A549 (cell line): ENCODE data around the gene DLG1. TPM values are rescaled to one million over a fixed set of nuclear protein-coding genes. Genes with fewer than 3 reads are reported as not detected.

Source experiments
- ATAC-seq, 2 experiments: fragments of 200-7000 bp in 1 of 2; fragments of >200 bp in 1 of 2; cut with Nextera tagmentation in 1 of 2; cut with Tn5 transposase in 1 of 2; 3 replicates each; pipeline versions ENCODE4 v1.8.0 to v1.9.1; 2018 to 2020; ENCODE audit warnings: mild to moderate bottlenecking in 1 of 2, moderate library complexity in 1 of 2
- CTCF ChIA-PET: fragments of 300-600 bp; sonication (Branson Sonifier 250); formaldehyde crosslinking; extraction: SDS; loops from one replicate; lab custom pipeline; 2021; ENCODE audit warnings: antibody characterized with exemption, inconsistent platforms; lab: Yijun Ruan, JAX
- POLR2A ChIA-PET: fragments of 350-600 bp; formaldehyde crosslinking; extraction: SDS; loops from one replicate; lab custom pipeline; 2021; ENCODE audit warnings: antibody characterized with exemption, inconsistent platforms; lab: Yijun Ruan, JAX
- DNase-seq, 2 experiments: peaks; one replicate each; pipeline versions ENCODE4 v3.0.0 to v3.0.0-alpha.2; 2011 to 2016; ENCODE audit warnings: low read depth in 1 of 2, low spot score in 1 of 2
- FAIRE-seq: peaks from 2 replicates; lab custom pipeline; 2011; peaks lifted over from hg19 to GRCh38; lab: Jason Lieb, UNC
- H3K27ac ChIP-seq, 2 experiments: fragments of >200 bp; sonication (Bioruptor Twin); formaldehyde crosslinking; 3 replicates each; pipeline ENCODE4 v1.5.1; 2016 to 2017
- H3K4me1 ChIP-seq: fragments of >200 bp; sonication (Bioruptor Twin); formaldehyde crosslinking; 3 replicates; pipeline ENCODE4 v1.6.1; 2016
- H3K4me2 ChIP-seq: fragments of >200 bp; sonication (Bioruptor Twin); formaldehyde crosslinking; 3 replicates; pipeline ENCODE4 v1.6.1; 2016
- H3K4me3 ChIP-seq: fragments of >200 bp; sonication (Bioruptor Twin); formaldehyde crosslinking; 3 replicates; pipeline ENCODE4 v1.5.1; 2016
- H3K9me3 ChIP-seq: fragments of >200 bp; sonication (Bioruptor Twin); formaldehyde crosslinking; 3 replicates; pipeline ENCODE4 v1.6.1; 2016
- EP300 ChIP-seq, 2 experiments: fragments of >200 bp; sonication (Bioruptor Twin); formaldehyde crosslinking; IDR thresholded peaks; 2 replicates in 1 of 2; 3 replicates in 1 of 2; pipeline ENCODE4 v1.6.1; 2016 to 2017
- FOSL2 ChIP-seq, 2 experiments: fragments of 450-650 bp in 1 of 2; fragments of >200 bp in 1 of 2; sonication (Bioruptor Twin) in 1 of 2; formaldehyde crosslinking; IDR thresholded peaks; 2 replicates each; pipeline versions ENCODE4 v1.5.0 to v1.6.1; 2016 to 2020; ENCODE audit warnings: mild to moderate bottlenecking in 1 of 2, moderate library complexity in 1 of 2
- FOXS1 ChIP-seq: fragments of 250-450 bp; sonication (Bioruptor Pico); IDR thresholded peaks from 2 replicates; pipeline ENCODE4 v1.5.0; 2020; ENCODE audit warnings: mild to moderate bottlenecking, moderate library complexity
- HOXB5 ChIP-seq: fragments of 250-450 bp; sonication (Bioruptor Pico); IDR thresholded peaks from 2 replicates; pipeline ENCODE4 v1.5.0; 2020; ENCODE audit warnings: mild to moderate bottlenecking, moderate library complexity
- JUN ChIP-seq, 2 experiments: fragments of >200 bp; sonication (Bioruptor Twin); formaldehyde crosslinking; IDR thresholded peaks; 2 replicates in 1 of 2; 3 replicates in 1 of 2; pipeline ENCODE4 v1.6.1; 2016 to 2017
- JUNB ChIP-seq: fragments of >200 bp; sonication (Bioruptor Twin); formaldehyde crosslinking; IDR thresholded peaks from 2 replicates; pipeline ENCODE4 v1.6.1; 2016
- RAD21 ChIP-seq, 2 experiments: fragments of >200 bp in 1 of 2; sonication (Bioruptor Twin) in 1 of 2; formaldehyde crosslinking in 1 of 2; IDR thresholded peaks in 1 of 2; conservative IDR thresholded peaks in 1 of 2; 2 replicates in 1 of 2; 3 replicates in 1 of 2; pipeline ENCODE4 v1.6.1; 2012 to 2018; ENCODE audit warnings: inconsistent platforms in 1 of 2
- RARB ChIP-seq: fragments of 250-450 bp; sonication (Bioruptor Pico); IDR thresholded peaks from 2 replicates; pipeline ENCODE4 v1.8.0; 2021; ENCODE audit warnings: mild to moderate bottlenecking, moderate library complexity
- RCOR1 ChIP-seq: fragments of 150-350 bp; IDR thresholded peaks from 2 replicates; pipeline ENCODE4 v1.6.1; 2014; ENCODE audit warnings: antibody characterized with exemption, low read length, low read depth
- WGBS: methylation state at CpG from one replicate; pipeline ENCODE4 v1.1.6; 2017; ENCODE audit errors: missing lambda C conversion rate; 5-methylcytosine and 5-hydroxymethylcytosine counted together
- polyA plus RNA-seq, 4 experiments: library from polyadenylated mRNA; depleted of rRNA in 3 of 4; stranded (reverse); fragments of >200 nt; fragmentation: RNase III in 1 of 4; extraction: RNeasy Plus Mini Kit Qiagen cat#74134 plus additional on column Dnase treatment in 1 of 4; gene quantifications; 2 replicates in 3 of 4; 3 replicates in 1 of 4; pipeline ENCODE4 v1.2.3, GENCODE V29; 2011 to 2017
- small RNA-seq, 6 experiments: library from RNA; depleted of rRNA; stranded (forward); fragments of <200 nt; gene quantifications; one replicate each; pipeline ENCODE3, GENCODE V24; 2012
- TF ChIP-seq, protein P1 (sequence below): fragments of 150-350 bp; IDR thresholded peaks from 2 replicates; pipeline ENCODE4 v1.6.1; 2014; ENCODE audit warnings: low read depth, mild to moderate bottlenecking, low read length
- TF ChIP-seq, protein P2 (sequence below): fragments of >200 bp; sonication (Bioruptor Twin); formaldehyde crosslinking; IDR thresholded peaks from 3 replicates; pipeline ENCODE4 v1.6.1; 2016
- TF ChIP-seq, protein P3 (sequence below): IDR thresholded peaks from 2 replicates; pipeline ENCODE4 v1.6.1; 2012

DLG1 gene
- polyA plus RNA-seq, 2 of the 4 experiments (the other 2 are of a cell fraction), result 27.0 to 33.9 TPM

DNA sequence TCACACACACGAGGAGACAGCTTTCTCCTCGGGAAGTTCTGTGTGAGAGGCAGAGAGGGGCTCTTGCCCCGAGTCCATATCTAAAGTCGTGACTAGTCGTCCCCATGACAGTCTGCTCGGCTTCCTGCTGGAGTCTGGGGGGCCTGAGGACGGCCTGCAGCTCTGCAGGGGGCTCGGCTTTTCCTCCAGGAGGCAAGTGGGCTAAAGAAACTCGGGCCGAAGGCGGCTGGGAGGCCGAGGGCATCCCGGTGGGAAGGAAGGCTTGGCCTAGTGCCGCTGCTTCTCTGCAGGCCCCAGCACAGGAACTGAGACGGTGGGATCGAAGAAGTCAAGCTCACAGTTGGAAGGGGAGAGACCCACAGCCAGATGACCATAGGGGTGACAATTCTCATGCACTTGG is 304.4 kb downstream of the DLG1 start:
- no peak overlapping the region for H3K4me2 ChIP-seq
- no peak overlapping the region for H3K27ac ChIP-seq
- CTCF ChIA-PET, result interaction anchor here (1.4 to 2.3 kb wide), 4 partner anchors 8 to 36 kb away, joined by 3 to 9 read pairs (median 4); no protein-coding TSS in a partner anchor
- no peak for TF ChIP-seq FOSL2 (IDR thresholded peaks at IDR 0.05)
- TF ChIP-seq FOSL2 (CRISPR knock-in tag; IDR thresholded peaks at IDR 0.05), result no peak
- TF ChIP-seq FOXS1 (CRISPR knock-in tag), result no peak
- TF ChIP-seq, protein P1, sequence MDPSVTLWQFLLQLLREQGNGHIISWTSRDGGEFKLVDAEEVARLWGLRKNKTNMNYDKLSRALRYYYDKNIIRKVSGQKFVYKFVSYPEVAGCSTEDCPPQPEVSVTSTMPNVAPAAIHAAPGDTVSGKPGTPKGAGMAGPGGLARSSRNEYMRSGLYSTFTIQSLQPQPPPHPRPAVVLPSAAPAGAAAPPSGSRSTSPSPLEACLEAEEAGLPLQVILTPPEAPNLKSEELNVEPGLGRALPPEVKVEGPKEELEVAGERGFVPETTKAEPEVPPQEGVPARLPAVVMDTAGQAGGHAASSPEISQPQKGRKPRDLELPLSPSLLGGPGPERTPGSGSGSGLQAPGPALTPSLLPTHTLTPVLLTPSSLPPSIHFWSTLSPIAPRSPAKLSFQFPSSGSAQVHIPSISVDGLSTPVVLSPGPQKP, result no peak
- no peak for TF ChIP-seq RCOR1
- TF ChIP-seq, protein P2, sequence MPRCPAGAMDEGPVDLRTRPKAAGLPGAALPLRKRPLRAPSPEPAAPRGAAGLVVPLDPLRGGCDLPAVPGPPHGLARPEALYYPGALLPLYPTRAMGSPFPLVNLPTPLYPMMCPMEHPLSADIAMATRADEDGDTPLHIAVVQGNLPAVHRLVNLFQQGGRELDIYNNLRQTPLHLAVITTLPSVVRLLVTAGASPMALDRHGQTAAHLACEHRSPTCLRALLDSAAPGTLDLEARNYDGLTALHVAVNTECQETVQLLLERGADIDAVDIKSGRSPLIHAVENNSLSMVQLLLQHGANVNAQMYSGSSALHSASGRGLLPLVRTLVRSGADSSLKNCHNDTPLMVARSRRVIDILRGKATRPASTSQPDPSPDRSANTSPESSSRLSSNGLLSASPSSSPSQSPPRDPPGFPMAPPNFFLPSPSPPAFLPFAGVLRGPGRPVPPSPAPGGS, result no peak
- no peak for TF ChIP-seq JUN (IDR thresholded peaks at IDR 0.05)
- TF ChIP-seq RAD21 (conservative IDR thresholded peaks at IDR 0.05 in 1 of 2, IDR thresholded peaks at IDR 0.05 in 1 of 2), result no peak
- TF ChIP-seq RARB, result no peak
- no peak for TF ChIP-seq JUNB
- TF ChIP-seq, protein P3, sequence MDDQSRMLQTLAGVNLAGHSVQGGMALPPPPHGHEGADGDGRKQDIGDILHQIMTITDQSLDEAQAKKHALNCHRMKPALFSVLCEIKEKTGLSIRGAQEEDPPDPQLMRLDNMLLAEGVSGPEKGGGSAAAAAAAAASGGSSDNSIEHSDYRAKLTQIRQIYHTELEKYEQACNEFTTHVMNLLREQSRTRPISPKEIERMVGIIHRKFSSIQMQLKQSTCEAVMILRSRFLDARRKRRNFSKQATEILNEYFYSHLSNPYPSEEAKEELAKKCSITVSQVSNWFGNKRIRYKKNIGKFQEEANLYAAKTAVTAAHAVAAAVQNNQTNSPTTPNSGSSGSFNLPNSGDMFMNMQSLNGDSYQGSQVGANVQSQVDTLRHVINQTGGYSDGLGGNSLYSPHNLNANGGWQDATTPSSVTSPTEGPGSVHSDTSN, result no peak
- TF ChIP-seq EP300 (IDR thresholded peaks at IDR 0.05), result no peak
- no peak for TF ChIP-seq HOXB5 (CRISPR knock-in tag)
- no peaks in the 10 kb centered on the region for H3K9me3 ChIP-seq
- ATAC-seq (no peak), DNase-seq (no peak), FAIRE-seq (no peak)
- H3K4me1 ChIP-seq, result no peaks in the 10 kb centered on the region
- H3K4me3 ChIP-seq, result no peak overlapping the region
- POLR2A ChIA-PET, result no interaction called here
- WGBS, result 100% methylated on average over 4 of the region's 16 CpGs

Small RNAs within 50 kb of the gene (small RNA-seq; reads per million reads assigned to genes)
- 0 to 6.3 (median 0) reads per million in 6 experiments for gene MIR4797
